ENCODE measurements around the gene EEF1AKMT3. TPM values are rescaled to one million over a fixed set of nuclear protein-coding genes. Genes with fewer than 3 reads are reported as not detected.
"Not testable (repeated sequence)": the region's sequence is repeated elsewhere in the genome, so short reads cannot be mapped to it uniquely, and the experiment has no call there.

Gene EEF1AKMT3
- total RNA-seq, 1 experiment from 2014 or later, result 7.8 TPM

- DNase-seq (ENCODE audit: low spot score), result no peak
Measured at GRCh38 chr12:57817261-57817989, 45.0 kb downstream of the EEF1AKMT3 start.

GRCh38 chr12:57817990-57818331, 45.5 kb downstream of the EEF1AKMT3 start:
- DNase-seq (ENCODE audit: low spot score), result not testable (repeated sequence)

- DNase-seq (ENCODE audit: low spot score), result not testable (repeated sequence)
Measured at GRCh38 chr12:57820119-57820518, 47.7 kb downstream of the EEF1AKMT3 start.

- DNase-seq (ENCODE audit: low spot score), result not testable (repeated sequence)
Measured at GRCh38 chr12:57821015-57821414, 48.6 kb downstream of the EEF1AKMT3 start.

GRCh38 chr12:57821474-57822214, 49.2 kb downstream of the EEF1AKMT3 start:
- no peak for DNase-seq (ENCODE audit: low spot score)

GRCh38 chr12:57822392-57823130, 50.1 kb downstream of the EEF1AKMT3 start:
- no peak for DNase-seq (ENCODE audit: low spot score)

GRCh38 chr12:57823131-57823907, 50.9 kb downstream of the EEF1AKMT3 start:
- DNase-seq (ENCODE audit: low spot score), result no peak

GRCh38 chr12:57823908-57824640, 51.7 kb downstream of the EEF1AKMT3 start:
- DNase-seq (ENCODE audit: low spot score), result no peak

- DNase-seq (ENCODE audit: low spot score), result no peak
Measured at GRCh38 chr12:57825451-57825850, 53.0 kb downstream of the EEF1AKMT3 start.

GRCh38 chr12:57826400-57826799, 54.0 kb downstream of the EEF1AKMT3 start:
- no peak for DNase-seq (ENCODE audit: low spot score)

- DNase-seq (ENCODE audit: low spot score), result no peak
Measured at GRCh38 chr12:57826966-57827365, 54.6 kb downstream of the EEF1AKMT3 start.

GRCh38 chr12:57829025-57829777, 56.8 kb downstream of the EEF1AKMT3 start:
- DNase-seq (ENCODE audit: low spot score), result no peak

GRCh38 chr12:57830393-57830792, 58.0 kb downstream of the EEF1AKMT3 start:
- DNase-seq (ENCODE audit: low spot score), result no peak

Other genes starting within 250 kb of the EEF1AKMT3 start
- 2.3 and 11.8 TPM in 2 replicates for gene MBD6, start 249.8 kb upstream of the EEF1AKMT3 start, total RNA-seq (2014; rRNA removed; shearing (Covaris generic))
- 133 and 149 TPM in 2 replicates for gene DCTN2, start 225.4 kb upstream of the EEF1AKMT3 start, total RNA-seq (2014; rRNA removed; shearing (Covaris generic))
- gene KIF5A, start 222.6 kb upstream of the EEF1AKMT3 start, total RNA-seq (2014; rRNA removed; shearing (Covaris generic)), result 0.36 and 0.67 TPM in 2 replicates
- gene PIP4K2C, start 181.4 kb upstream of the EEF1AKMT3 start, total RNA-seq (2014; rRNA removed; shearing (Covaris generic)), result 42.5 and 54.0 TPM in 2 replicates
- gene DTX3, start 167.8 kb upstream of the EEF1AKMT3 start, total RNA-seq (2014; rRNA removed; shearing (Covaris generic)), result 13.6 and 21.3 TPM in 2 replicates
- gene ARHGEF25, start 161.2 kb upstream of the EEF1AKMT3 start, total RNA-seq (2014; rRNA removed; shearing (Covaris generic)), result 20.6 and 23.0 TPM in 2 replicates
- 61.9 and 82.6 TPM in 2 replicates for gene B4GALNT1, start 139.4 kb upstream of the EEF1AKMT3 start, total RNA-seq (2014; rRNA removed; shearing (Covaris generic))
- 103 and 144 TPM in 2 replicates for gene OS9, start 78.5 kb upstream of the EEF1AKMT3 start, total RNA-seq (2014; rRNA removed; shearing (Covaris generic))
- gene AGAP2, start 33.9 kb upstream of the EEF1AKMT3 start, total RNA-seq (2014; rRNA removed; shearing (Covaris generic)), result 0.02 and 0.55 TPM in 2 replicates
- gene TSPAN31, start 27.6 kb upstream of the EEF1AKMT3 start, total RNA-seq (2014; rRNA removed; shearing (Covaris generic)), result 31.2 and 33.3 TPM in 2 replicates
- 300 and 506 TPM in 2 replicates for gene CDK4, start 20.3 kb upstream of the EEF1AKMT3 start, total RNA-seq (2014; rRNA removed; shearing (Covaris generic))
- 10.5 and 12.9 TPM in 2 replicates for gene MARCHF9, start 17.5 kb upstream of the EEF1AKMT3 start, total RNA-seq (2014; rRNA removed; shearing (Covaris generic))
- gene CYP27B1, start 5.5 kb upstream of the EEF1AKMT3 start, total RNA-seq (2014; rRNA removed; shearing (Covaris generic)), result 0.90 and 2.1 TPM in 2 replicates
- gene METTL1, start 509 bp upstream of the EEF1AKMT3 start, total RNA-seq (2014; rRNA removed; shearing (Covaris generic)), result 4.3 and 5.1 TPM in 2 replicates
- gene TSFM, start 10.2 kb downstream of the EEF1AKMT3 start, total RNA-seq (2014; rRNA removed; shearing (Covaris generic)), result 51.0 and 54.8 TPM in 2 replicates
- 0.41 and 0.98 TPM in 2 replicates for gene AVIL, start 46.1 kb downstream of the EEF1AKMT3 start, total RNA-seq (2014; rRNA removed; shearing (Covaris generic))
- 26.9 and 27.5 TPM in 2 replicates for gene CTDSP2, start 74.1 kb downstream of the EEF1AKMT3 start, total RNA-seq (2014; rRNA removed; shearing (Covaris generic))
- gene ATP23, start 169.0 kb downstream of the EEF1AKMT3 start, total RNA-seq (2014; rRNA removed; shearing (Covaris generic)), result 15.7 and 17.7 TPM in 2 replicates

All from A172 (cell line).